ENCODE data around the gene ARRDC3. TPM values are rescaled to one million over a fixed set of nuclear protein-coding genes. Genes with fewer than 3 reads are reported as not detected.

The ARRDC3 gene
- total RNA-seq, 1 donor from 2014 or later: 40.6 TPM

- no peak overlapping the region for H3K27ac Mint-ChIP-seq (ENCODE audit: unreplicated experiment)
- no peaks in the 10 kb centered on the region for H3K36me3 Mint-ChIP-seq (ENCODE audit: low read depth, unreplicated experiment)
- no peak overlapping the region for H3K4me3 Mint-ChIP-seq (ENCODE audit: unreplicated experiment)
- no peak for TF ChIP-seq CTCF (IDR thresholded peaks at IDR 0.05; ENCODE audit: unreplicated experiment)
- H3K4me1 Mint-ChIP-seq (ENCODE audit: unreplicated experiment): no peaks in the 10 kb centered on the region
- no peaks in the 10 kb centered on the region for H3K9me3 Mint-ChIP-seq (ENCODE audit: unreplicated experiment)
- no peaks in the 10 kb centered on the region for H3K27me3 Mint-ChIP-seq (ENCODE audit: unreplicated experiment)
- DNase-seq (ENCODE audit: low spot score): no peak
These were observed 42.6 kb downstream of the ARRDC3 start for GRCh38 chr5:91340532-91340931.

- H3K4me1 Mint-ChIP-seq (ENCODE audit: unreplicated experiment): no peaks in the 10 kb centered on the region
- H3K27me3 Mint-ChIP-seq (ENCODE audit: unreplicated experiment): no peaks in the 10 kb centered on the region
- H3K4me3 Mint-ChIP-seq (ENCODE audit: unreplicated experiment): no peak overlapping the region
- H3K36me3 Mint-ChIP-seq (ENCODE audit: low read depth, unreplicated experiment): no peaks in the 10 kb centered on the region
- TF ChIP-seq CTCF (IDR thresholded peaks at IDR 0.05; ENCODE audit: unreplicated experiment): no peak
- no peak for DNase-seq (ENCODE audit: low spot score)
- no peaks in the 10 kb centered on the region for H3K9me3 Mint-ChIP-seq (ENCODE audit: unreplicated experiment)
- H3K27ac Mint-ChIP-seq (ENCODE audit: unreplicated experiment): no peak overlapping the region
These were observed 43.9 kb downstream of the ARRDC3 start for GRCh38 chr5:91339063-91339705.

- Mint-ChIP-seq H3K4me1 (ENCODE audit: unreplicated experiment) (peaks cover 2% of the 10 kb centered on the region), H3K27me3 (ENCODE audit: unreplicated experiment) (peaks cover 1% of the 10 kb centered on the region), H3K9me3 (ENCODE audit: unreplicated experiment) (no peaks in the 10 kb centered on the region), H3K27ac (ENCODE audit: unreplicated experiment) (no peak overlapping the region), H3K36me3 (ENCODE audit: low read depth, unreplicated experiment) (no peaks in the 10 kb centered on the region), H3K4me3 (ENCODE audit: unreplicated experiment) (no peak overlapping the region)
- no peak for DNase-seq (ENCODE audit: low spot score)
- TF ChIP-seq CTCF (IDR thresholded peaks at IDR 0.05; ENCODE audit: unreplicated experiment): no peak
These were observed 50.7 kb downstream of the ARRDC3 start for GRCh38 chr5:91332267-91333045.

- no peak overlapping the region for H3K27ac Mint-ChIP-seq (ENCODE audit: unreplicated experiment)
- no peak for DNase-seq (ENCODE audit: low spot score)
- no peaks in the 10 kb centered on the region for H3K9me3 Mint-ChIP-seq (ENCODE audit: unreplicated experiment)
- no peak overlapping the region for H3K4me3 Mint-ChIP-seq (ENCODE audit: unreplicated experiment)
- peaks cover 1% of the 10 kb centered on the region for H3K27me3 Mint-ChIP-seq (ENCODE audit: unreplicated experiment)
- H3K4me1 Mint-ChIP-seq (ENCODE audit: unreplicated experiment): peaks cover 2% of the 10 kb centered on the region
- no peak for TF ChIP-seq CTCF (IDR thresholded peaks at IDR 0.05; ENCODE audit: unreplicated experiment)
- H3K36me3 Mint-ChIP-seq (ENCODE audit: low read depth, unreplicated experiment): no peaks in the 10 kb centered on the region
These were observed 51.4 kb downstream of the ARRDC3 start for GRCh38 chr5:91331705-91332104.

GRCh38 chr5:91329283-91329682, 53.8 kb downstream of the ARRDC3 start:
- H3K27me3 Mint-ChIP-seq (ENCODE audit: unreplicated experiment): peaks cover 1% of the 10 kb centered on the region
- H3K27ac Mint-ChIP-seq (ENCODE audit: unreplicated experiment): no peak overlapping the region
- H3K9me3 Mint-ChIP-seq (ENCODE audit: unreplicated experiment): no peaks in the 10 kb centered on the region
- H3K4me1 Mint-ChIP-seq (ENCODE audit: unreplicated experiment): peaks cover 4% of the 10 kb centered on the region
- no peak for TF ChIP-seq CTCF (IDR thresholded peaks at IDR 0.05; ENCODE audit: unreplicated experiment)
- H3K36me3 Mint-ChIP-seq (ENCODE audit: low read depth, unreplicated experiment): no peaks in the 10 kb centered on the region
- no peak for DNase-seq (ENCODE audit: low spot score)
- H3K4me3 Mint-ChIP-seq (ENCODE audit: unreplicated experiment): no peak overlapping the region

Measured in endothelial cell (in vitro differentiated cells).